Thoracic aorta (tissue), 2 donors: ENCODE data around the gene CHST7. TPM values are rescaled to one million over a fixed set of nuclear protein-coding genes. Genes with fewer than 3 reads are reported as not detected.

ENCODE experiments used
- ATAC-seq: fragments of 150-250 bp; one replicate; pipeline ENCODE4 v1.8.0; 2017; ENCODE audit warnings: low read depth; ENCODE audit not compliant: insufficient number of reproducible peaks, low FRiP score
- DNase-seq: peaks from one replicate; pipeline ENCODE4 v3.0.0-alpha.2; 2020; ENCODE audit warnings: low spot score
- H3K27ac ChIP-seq, 2 donors: fragments of 200-600 bp; sonication (generic); 1 replicate in 1 of 2; 2 replicates in 1 of 2; pipeline ENCODE4 v1.5.1; 2016; ENCODE audit warnings: mild to moderate bottlenecking in 2 of 2, moderate library complexity in 2 of 2
- H3K27me3 ChIP-seq: fragments of 200-600 bp; sonication (generic); replicated peaks from 2 replicates; pipeline ENCODE4 v1.6.0; 2016; ENCODE audit warnings: mild to moderate bottlenecking; ENCODE audit not compliant: insufficient read depth
- H3K36me3 ChIP-seq: fragments of 200-600 bp; sonication (generic); one replicate; pipeline ENCODE4 v1.5.1; 2016
- H3K4me1 ChIP-seq, 2 donors: fragments of 200-600 bp; sonication (generic); 1 replicate in 1 of 2; 2 replicates in 1 of 2; pipeline versions ENCODE4 v1.5.1 to v1.6.0; 2016; ENCODE audit warnings: low read depth in 2 of 2, mild to moderate bottlenecking in 1 of 2; ENCODE audit not compliant: control insufficient read depth in 1 of 2
- H3K4me3 ChIP-seq: fragments of 200-600 bp; sonication (generic); 2 replicates; pipeline ENCODE4 v1.5.1; 2016; ENCODE audit warnings: mild to moderate bottlenecking
- H3K9me3 ChIP-seq: fragments of 200-600 bp; sonication (generic); 2 replicates; pipeline ENCODE4 v1.5.1; 2016
- total RNA-seq, 2 donors: library from RNA; depleted of rRNA; stranded (reverse); fragments of >200 nt; gene quantifications; one replicate each; pipeline versions ENCODE4 v1.1.0 to v1.2.3, GENCODE V29; 2016
- TF ChIP-seq, protein P1 (sequence below): fragments of 200-600 bp; sonication (generic); IDR thresholded peaks from one replicate; pipeline ENCODE4 v1.5.1; 2019; ENCODE audit warnings: antibody characterized with exemption

CHST7 gene
- total RNA-seq, 2 donors from 2014 or later, result 28.0 to 33.5 TPM

DNA sequence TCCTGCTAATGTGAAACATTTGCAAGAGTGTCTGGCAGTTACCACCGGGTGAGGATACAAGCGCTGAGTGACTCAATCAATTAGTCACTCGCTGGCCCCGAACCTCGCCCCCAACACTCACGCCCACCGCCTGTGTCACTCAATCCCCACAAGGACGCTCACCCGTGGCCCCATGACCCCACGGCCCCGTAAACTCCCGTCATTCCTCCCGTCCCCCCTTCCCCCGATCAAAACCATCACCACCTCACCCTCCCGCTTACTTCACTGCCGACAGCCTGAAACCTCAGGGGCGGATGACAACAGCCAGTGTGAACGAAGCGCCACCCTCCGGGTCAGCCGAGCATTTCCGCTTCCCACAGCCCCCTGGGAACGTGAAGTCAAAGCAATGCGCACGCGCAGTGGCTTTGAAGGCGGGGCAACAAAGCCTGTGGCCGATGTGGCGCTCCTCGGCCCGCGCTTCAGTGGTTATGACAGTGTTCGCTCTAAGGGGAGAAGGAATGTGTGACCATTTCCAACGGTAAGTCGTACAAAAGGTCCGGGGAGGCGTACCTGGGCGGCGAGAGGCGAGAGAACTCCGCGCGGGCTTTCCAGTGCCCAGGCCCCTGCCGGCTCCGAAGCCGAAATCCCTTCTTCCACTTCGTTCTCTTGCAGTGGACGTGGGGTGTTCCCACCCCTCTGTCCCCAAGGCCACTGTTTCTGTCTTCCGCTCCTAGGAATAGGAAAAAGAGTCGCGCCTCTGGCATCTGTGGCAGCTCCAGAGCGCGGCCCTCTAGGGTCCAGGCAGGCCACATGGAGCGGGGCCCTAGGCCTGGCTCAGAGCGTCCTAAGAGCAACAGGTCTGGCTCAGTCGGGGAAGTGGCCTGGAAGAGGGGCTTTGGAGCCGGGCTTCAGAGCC is 28.2 kb upstream of the CHST7 start, which contains the start of gene ZNF674:
TSS of gene ZNF674 (minus strand) at position 311 of the 895 bp plus-strand sequence. CDS start 3,334 bp downstream, outside the sequence.
- peak within 1 kb of the TSS; percentile 85 for H3K27ac ChIP-seq
- no peaks in the 10 kb centered on the region for H3K9me3 ChIP-seq
- peak within 1 kb of the TSS; percentile 90 for H3K4me3 ChIP-seq
- TF ChIP-seq, protein P1, sequence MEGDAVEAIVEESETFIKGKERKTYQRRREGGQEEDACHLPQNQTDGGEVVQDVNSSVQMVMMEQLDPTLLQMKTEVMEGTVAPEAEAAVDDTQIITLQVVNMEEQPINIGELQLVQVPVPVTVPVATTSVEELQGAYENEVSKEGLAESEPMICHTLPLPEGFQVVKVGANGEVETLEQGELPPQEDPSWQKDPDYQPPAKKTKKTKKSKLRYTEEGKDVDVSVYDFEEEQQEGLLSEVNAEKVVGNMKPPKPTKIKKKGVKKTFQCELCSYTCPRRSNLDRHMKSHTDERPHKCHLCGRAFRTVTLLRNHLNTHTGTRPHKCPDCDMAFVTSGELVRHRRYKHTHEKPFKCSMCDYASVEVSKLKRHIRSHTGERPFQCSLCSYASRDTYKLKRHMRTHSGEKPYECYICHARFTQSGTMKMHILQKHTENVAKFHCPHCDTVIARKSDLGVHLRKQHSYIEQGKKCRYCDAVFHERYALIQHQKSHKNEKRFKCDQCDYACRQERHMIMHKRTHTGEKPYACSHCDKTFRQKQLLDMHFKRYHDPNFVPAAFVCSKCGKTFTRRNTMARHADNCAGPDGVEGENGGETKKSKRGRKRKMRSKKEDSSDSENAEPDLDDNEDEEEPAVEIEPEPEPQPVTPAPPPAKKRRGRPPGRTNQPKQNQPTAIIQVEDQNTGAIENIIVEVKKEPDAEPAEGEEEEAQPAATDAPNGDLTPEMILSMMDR, result peak; percentile 27
- DNase-seq (peak; percentile 56), ATAC-seq (peak; percentile 77)
- H3K27me3 ChIP-seq, result no peaks in the 10 kb centered on the region
- peaks cover 3 to 18% of the 10 kb centered on the region in 2 donors for H3K4me1 ChIP-seq
- no peaks in the 10 kb centered on the region for H3K36me3 ChIP-seq

DNA sequence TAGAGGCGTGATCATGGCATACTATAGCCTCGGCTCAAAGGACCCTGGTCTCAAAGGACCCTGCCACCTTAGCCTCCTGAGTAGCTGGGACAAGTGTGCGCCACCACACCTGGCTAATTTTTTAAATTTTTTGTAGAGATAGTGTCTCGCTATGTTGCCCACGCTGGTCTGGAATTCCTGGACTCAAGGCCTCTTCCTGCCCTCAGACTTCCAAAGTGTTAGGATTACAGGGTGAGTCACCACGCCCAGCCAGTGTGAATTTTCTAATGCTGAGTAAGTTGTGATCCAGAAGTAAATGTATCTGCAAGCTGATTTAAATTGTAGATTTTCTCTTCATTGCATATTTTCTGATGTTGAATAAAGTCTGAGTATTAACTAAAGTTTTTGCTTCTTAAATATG is 25.7 kb upstream of the CHST7 start:
- H3K27me3 ChIP-seq, result no peaks in the 10 kb centered on the region
- peaks cover 3 to 18% of the 10 kb centered on the region in 2 donors for H3K4me1 ChIP-seq
- TF ChIP-seq, protein P1, result no peak
- H3K36me3 ChIP-seq, result no peaks in the 10 kb centered on the region
- no peak overlapping the region for H3K4me3 ChIP-seq
- DNase-seq (no peak), ATAC-seq (no peak)
- H3K9me3 ChIP-seq, result no peaks in the 10 kb centered on the region
- no peak overlapping the region for H3K27ac ChIP-seq

DNA sequence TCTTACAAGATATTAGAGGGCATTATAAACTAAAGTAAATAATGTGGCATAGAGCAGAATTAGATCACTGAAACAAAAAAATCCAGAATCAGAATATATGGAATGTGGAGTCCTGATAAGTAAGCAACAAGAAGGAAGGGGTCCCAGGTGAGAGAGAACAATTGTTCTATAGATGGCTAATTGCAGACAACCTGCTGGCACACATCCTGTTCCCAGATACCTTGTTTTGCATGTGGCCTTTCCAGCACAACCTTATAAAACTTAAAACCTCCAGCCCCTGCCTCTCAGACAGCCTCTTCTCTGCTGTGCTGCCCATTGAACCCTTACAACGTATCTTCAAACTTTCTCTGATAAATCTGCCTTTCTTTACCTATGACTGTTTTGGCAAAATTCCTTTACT is 23.7 kb upstream of the CHST7 start:
- no peaks in the 10 kb centered on the region for H3K36me3 ChIP-seq
- no peaks in the 10 kb centered on the region for H3K27me3 ChIP-seq
- TF ChIP-seq, protein P1, result no peak
- H3K4me1 ChIP-seq, result peaks cover 3 to 12% of the 10 kb centered on the region in 2 donors
- DNase-seq, result no peak
- ATAC-seq, result no peak
- no peak overlapping the region for H3K27ac ChIP-seq
- no peak overlapping the region for H3K4me3 ChIP-seq
- no peaks in the 10 kb centered on the region for H3K9me3 ChIP-seq

GRCh38 chrX:46551494-46552128 is 22.0 kb upstream of the CHST7 start:
- ATAC-seq (no peak), DNase-seq (no peak)
- Histone ChIP-seq H3K36me3 (no peaks in the 10 kb centered on the region), H3K9me3 (no peaks in the 10 kb centered on the region), H3K27me3 (no peaks in the 10 kb centered on the region), H3K4me3 (no peak overlapping the region), H3K27ac (no peak overlapping the region), H3K4me1 (peaks cover 0 to 5% of the 10 kb centered on the region in 2 donors)
- TF ChIP-seq, protein P1, result no peak

GRCh38 chrX:46553935-46554334 is 19.6 kb upstream of the CHST7 start:
- no peak overlapping the region for H3K4me3 ChIP-seq
- no peaks in the 10 kb centered on the region for H3K27me3 ChIP-seq
- TF ChIP-seq, protein P1, result no peak
- H3K27ac ChIP-seq, result no peak overlapping the region
- ATAC-seq (no peak), DNase-seq (no peak)
- no peaks in the 10 kb centered on the region for H3K9me3 ChIP-seq
- H3K4me1 ChIP-seq, result no peaks in the 10 kb centered on the region
- no peaks in the 10 kb centered on the region for H3K36me3 ChIP-seq
